Measurements from ENCODE around the gene MXD4.

Gene MXD4

GRCh38 chr4:2261110-2261852, 628 bp downstream of the MXD4 start:
- DNase-seq, result no peak

- no peak for DNase-seq
These were observed 1.4 kb downstream of the MXD4 start for GRCh38 chr4:2260344-2261109.

DNA sequence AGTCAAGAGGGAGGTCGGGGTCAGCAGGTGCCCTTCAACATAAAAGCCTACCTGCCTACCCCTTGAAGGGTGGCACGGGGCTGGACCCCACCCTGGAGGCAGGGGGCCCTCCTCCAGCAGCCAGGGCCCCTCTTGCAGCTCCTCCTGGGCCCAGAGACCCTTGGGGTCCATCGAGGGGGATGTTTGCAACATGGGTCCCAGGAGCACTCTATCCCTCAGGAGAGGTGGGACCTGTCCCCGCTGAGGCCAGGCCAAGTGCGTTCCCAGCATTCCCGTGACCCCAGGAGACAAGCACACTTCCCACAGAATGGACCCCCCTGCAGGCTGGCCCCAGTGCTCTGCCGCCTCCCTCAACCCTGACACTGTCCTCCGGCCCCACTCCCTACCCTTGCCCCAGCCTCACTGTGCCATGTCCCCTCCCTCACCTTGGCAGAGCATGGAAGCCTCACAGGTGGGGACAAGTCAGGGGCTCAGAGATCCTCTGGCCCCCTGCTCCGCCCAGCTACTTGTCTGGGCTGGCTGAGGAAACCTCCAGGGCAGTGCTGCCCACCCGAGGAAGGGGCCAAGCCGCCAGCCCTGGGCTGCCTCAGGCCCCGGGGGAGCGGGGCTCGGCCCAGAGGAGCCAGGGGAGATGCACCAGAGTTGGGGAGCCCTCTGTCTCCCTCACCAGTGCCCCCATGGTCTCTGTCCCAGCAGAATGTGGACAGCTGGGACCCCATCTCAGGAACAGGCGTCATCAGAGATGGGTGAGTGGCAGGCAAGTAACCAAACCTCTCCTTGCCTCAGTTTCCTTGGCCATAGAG, 2.2 kb downstream of the MXD4 start:
- no peak for DNase-seq

GRCh38 chr4:2259036-2259540, 2.8 kb downstream of the MXD4 start:
- DNase-seq, result no peak

- no peak for DNase-seq
These were observed 3.5 kb downstream of the MXD4 start for GRCh38 chr4:2258091-2259035.

DNA sequence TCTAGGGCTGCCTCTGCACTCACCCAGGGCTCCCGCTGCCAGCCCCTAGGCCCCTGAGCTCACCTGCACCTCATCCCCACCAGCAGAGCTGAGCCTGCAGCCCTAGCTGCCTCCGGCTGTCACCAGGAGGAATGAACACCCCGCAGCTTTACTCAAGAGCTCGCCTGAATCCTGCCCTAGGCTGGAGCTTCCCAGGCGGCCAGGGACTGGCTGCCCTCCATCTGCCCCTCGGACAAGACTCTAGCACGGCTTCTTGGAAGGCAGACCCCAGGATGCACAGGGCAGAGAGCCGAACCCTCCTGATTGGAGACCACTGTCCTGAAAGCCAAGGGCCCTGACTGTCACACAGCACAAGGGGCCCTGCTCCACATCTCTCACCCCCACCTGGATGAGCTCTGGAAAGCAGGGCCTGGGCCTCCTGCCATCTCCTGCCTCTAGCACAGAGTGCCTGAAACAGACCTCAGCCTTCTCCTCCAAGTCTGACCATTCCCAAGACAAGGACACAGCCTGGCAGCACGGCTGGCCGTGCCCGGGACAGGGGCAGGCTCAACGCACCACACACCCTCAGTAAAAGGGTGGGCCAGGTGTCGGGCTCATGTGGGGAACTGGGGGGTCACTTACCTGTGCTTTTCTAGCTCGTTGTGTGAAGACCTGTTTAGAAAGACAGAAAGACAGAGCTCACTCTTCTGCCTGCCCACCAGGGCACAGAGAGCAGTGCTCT, 4.4 kb downstream of the MXD4 start:
- no peak for DNase-seq

- no peak for DNase-seq
These were observed 5.1 kb downstream of the MXD4 start for GRCh38 chr4:2256781-2257191.

- no peak for DNase-seq
These were observed 5.7 kb downstream of the MXD4 start for GRCh38 chr4:2256156-2256731.

DNA sequence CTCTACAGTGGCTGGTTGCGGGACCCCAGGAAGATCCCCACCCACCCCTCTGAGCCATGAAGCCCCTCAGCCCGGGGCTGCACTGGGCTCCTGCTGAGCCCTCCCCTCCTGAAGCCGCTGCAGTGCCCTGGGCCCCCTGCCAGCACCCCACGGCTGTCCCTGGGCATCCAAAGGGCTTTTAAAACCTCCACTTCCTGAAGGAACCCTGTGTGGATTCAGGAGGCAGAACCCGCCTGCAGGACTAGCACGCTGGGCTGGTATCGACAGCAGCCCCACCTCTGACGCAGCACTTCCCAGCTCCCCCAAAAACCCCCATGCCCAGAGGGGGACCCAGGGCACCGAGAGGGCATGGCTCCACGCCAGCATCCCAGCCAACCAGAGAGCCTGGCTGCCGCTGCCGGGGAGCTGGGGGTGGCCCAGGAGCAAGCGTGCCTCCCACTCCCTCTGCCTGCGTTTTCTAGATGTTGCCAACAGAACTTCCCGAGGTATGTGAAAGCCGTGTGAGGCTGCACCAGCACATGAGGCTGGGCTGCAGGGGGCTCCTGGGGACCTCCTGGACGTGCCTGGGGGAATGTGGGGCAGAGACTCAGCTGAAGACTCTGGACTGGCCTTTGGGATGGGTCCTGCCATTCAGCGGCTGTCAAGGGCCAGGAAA, 6.3 kb downstream of the MXD4 start:
- no peak for DNase-seq

DNA sequence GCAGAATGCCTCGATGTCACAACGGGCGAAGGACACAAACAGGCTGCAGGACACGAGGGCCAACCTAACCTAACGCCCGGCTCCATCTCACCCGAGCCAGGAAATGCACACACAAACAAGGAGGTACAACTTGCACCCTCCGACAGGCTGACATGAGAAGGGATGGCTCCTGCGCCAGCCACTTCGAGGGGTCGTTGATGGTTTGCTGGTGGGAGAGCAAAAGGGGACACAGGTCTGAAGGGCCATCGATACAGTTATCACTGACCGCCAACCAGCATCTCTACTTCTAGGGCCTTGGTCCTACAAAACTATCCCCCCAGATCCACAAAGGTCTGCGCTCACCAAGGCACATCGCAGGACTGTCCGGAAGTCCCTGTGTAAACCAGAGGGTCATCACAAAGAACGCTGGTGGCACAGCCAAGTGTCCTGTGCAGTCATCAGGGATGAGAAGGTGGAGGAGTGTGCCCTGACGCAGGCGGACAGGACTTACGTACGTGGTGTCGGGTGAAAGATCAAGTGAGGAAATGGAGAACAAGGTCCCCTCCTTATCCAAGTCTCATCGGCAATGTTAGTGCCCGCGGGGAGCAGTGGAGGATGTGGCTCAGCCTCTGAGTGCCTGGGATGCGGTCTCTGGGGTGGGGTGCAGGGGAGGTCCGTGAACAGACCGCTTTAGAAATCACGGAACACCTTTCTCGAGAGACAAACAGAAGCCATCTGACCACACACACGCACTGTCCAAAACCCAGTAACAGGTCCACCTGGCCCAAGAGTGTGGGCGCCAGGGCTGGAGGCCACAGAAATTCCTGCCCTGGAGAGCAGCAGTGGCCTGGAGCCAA, 7.0 kb downstream of the MXD4 start:
- no peak for DNase-seq

- no peak for DNase-seq
These were observed 8.5 kb downstream of the MXD4 start for GRCh38 chr4:2253160-2254084.

DNA sequence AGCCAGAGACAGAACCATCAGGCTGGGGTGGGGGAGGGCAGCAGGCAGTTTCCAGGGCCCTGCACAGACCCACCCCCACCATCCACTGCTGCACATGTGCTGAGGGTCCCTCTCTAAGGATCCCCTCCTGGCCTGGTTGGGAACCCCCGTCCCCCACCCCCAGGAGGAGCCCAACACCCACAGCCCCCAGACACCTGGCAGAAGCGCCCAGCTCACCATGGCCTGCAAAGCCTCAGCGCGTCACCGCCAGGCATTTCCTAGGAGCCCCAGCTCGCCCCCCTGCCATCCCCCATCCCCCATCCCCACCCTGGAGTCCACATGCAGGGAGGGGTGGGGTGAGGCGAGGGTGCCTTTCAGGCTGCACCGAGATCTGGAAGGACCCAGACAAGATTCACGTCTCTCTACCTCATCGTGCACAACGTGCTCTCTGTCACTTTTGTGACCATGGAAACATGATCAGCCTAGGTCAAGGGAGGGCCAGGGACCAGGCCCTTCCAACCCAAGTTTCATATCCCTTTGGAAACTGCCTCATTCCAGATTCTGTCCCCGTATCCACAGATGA, 9.3 kb downstream of the MXD4 start:
- no peak for DNase-seq

DNA sequence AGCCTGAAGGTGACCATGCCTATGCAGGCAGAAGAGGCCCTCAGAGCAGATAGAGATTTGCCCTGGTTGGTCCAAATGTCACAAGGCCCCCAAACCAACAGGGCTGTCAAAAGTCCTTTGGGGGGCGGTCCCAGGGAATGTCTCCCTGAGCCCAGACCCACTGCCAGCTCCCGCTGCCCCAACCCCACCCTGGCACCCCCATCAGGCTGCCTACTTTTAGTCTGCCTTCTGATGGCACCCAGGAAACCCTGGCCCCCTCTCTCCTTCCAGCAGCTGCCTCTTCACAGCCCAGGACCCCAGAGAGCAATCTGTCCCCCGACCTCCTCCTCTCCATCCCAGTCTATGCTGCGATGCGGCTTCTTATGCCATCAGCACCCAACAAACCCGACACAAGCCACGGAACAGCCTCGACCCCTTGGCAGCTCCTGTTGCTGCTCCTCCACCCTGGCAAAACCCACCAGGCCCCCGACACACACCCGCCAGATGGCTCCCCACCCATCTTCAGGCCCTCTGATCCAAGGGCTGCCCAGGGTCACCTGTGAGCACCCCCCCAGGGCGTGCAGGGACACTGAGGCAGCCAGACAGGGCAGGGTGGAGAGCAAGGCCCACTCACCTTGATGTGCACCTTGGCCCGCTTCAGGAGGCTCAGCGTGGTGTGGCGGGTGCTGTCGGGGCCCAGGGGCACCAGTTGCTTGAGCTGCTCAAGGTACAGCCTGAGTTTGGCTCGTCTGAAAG, 9.9 kb downstream of the MXD4 start:
- DNase-seq, result no peak

DNA sequence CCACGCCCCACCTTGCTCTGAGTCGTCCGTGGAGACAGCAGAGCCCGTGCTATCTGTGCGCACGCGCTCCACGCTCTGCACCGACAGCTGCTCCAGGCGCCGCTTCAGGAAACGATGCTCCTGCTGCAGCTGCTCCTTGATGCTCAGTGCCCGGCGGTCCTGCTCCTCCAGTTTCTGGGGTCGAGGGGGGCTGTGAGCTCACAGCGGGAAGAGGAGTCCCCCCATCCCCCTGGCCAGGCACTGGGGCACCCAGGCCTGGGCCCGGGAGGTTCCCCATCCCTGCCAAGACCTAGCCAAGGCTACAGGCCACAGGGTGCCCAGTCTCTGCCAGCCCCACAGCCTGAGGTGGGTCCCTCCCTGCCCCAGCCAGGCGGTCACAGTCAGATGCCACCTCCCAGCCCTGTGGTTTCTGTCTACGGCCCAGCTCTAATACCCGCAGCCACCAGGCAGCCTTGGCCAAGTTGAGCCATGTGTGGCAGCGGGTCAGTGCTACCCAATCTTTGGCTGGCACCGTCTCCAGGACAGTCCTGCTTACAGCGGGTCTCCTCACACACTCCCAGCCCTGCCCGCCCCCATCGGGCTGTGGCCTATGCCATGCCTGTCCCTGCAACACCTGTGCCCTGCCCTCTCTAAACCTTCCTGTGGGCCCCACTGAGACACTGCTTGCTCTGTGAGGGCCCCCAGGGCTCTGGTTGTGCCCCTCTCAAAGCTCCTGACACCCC, 10.7 kb downstream of the MXD4 start:
- DNase-seq, result no peak

- no peak for DNase-seq
These were observed 11.4 kb downstream of the MXD4 start for GRCh38 chr4:2250357-2251072.
